Activated CD4-positive, alpha-beta T cell treated with anti-CD3 and anti-CD28 coated beads, Interleukin-2, amount 50 U/mL, for 16 hours (primary cell): ENCODE measurements around the gene TOM1.
"Not testable (repeated sequence)": the region's sequence is repeated elsewhere in the genome, so short reads cannot be mapped to it uniquely, and the experiment has no call there.

ENCODE experiments used
- DNase-seq: peaks from one replicate; pipeline ENCODE4 v3.0.0-alpha.2; 2020

The TOM1 gene

GRCh38 chr22:35347462-35347861 is 47.8 kb downstream of the TOM1 start:
- no peak for DNase-seq

GRCh38 chr22:35348026-35348590 is 48.4 kb downstream of the TOM1 start:
- no peak for DNase-seq

GRCh38 chr22:35348703-35349102 is 49.0 kb downstream of the TOM1 start:
- DNase-seq = no peak

GRCh38 chr22:35349368-35349703 is 49.6 kb downstream of the TOM1 start:
- no peak for DNase-seq

- no peak for DNase-seq
Observed at GRCh38 chr22:35349704-35350538, 50.2 kb downstream of the TOM1 start.

- DNase-seq = peak; percentile 93
Observed at GRCh38 chr22:35350539-35351503, 51.1 kb downstream of the TOM1 start.

GRCh38 chr22:35352214-35353111 is 52.8 kb downstream of the TOM1 start:
- peak; percentile 72 for DNase-seq

GRCh38 chr22:35353318-35353717 is 53.6 kb downstream of the TOM1 start:
- no peak for DNase-seq

GRCh38 chr22:35354068-35354467 is 54.4 kb downstream of the TOM1 start:
- no peak for DNase-seq

- DNase-seq = no peak
Observed at GRCh38 chr22:35357883-35358621, 58.4 kb downstream of the TOM1 start.

GRCh38 chr22:35359380-35360065 is 59.8 kb downstream of the TOM1 start:
- DNase-seq = no peak

GRCh38 chr22:35361001-35361558 is 61.4 kb downstream of the TOM1 start:
- no peak for DNase-seq

- DNase-seq = no peak
Observed at GRCh38 chr22:35363566-35364086, 63.9 kb downstream of the TOM1 start.

- DNase-seq = not testable (repeated sequence)
Observed at GRCh38 chr22:35364230-35364629, 64.5 kb downstream of the TOM1 start.

GRCh38 chr22:35367331-35367886 is 67.7 kb downstream of the TOM1 start:
- no peak for DNase-seq

- no peak for DNase-seq
Observed at GRCh38 chr22:35368386-35368785, 68.7 kb downstream of the TOM1 start.

- no peak for DNase-seq
Observed at GRCh38 chr22:35369996-35370395, 70.3 kb downstream of the TOM1 start.

- no peak for DNase-seq
Observed at GRCh38 chr22:35373781-35374180, 74.1 kb downstream of the TOM1 start.

- DNase-seq = no peak
Observed at GRCh38 chr22:35375031-35375430, 75.3 kb downstream of the TOM1 start.

- DNase-seq = no peak
Observed at GRCh38 chr22:35375526-35375925, 75.8 kb downstream of the TOM1 start.
